Small intestine (tissue), 7 donors: ENCODE results near the gene LINGO3. TPM values are rescaled to one million over a fixed set of nuclear protein-coding genes. Genes with fewer than 3 reads are reported as not detected.

Experiments
- DNase-seq, 2 donors: peaks; one replicate each; pipeline versions ENCODE4 v3.0.0 to v3.0.0-alpha.2; 2013
- FAIRE-seq: peaks from 2 replicates; lab custom pipeline; 2012; peaks lifted over from hg19 to GRCh38; lab: Jason Lieb, UNC
- H3K27ac ChIP-seq, 3 donors: one replicate each; pipeline ENCODE4 v1.5.1; 2013; ENCODE audit warnings: low read length in 2 of 3, mild to moderate bottlenecking in 2 of 3, control low read depth in 1 of 3, inconsistent platforms in 1 of 3, low read depth in 1 of 3, moderate library complexity in 1 of 3
- H3K27me3 ChIP-seq, 3 donors: one replicate each; pipeline ENCODE4 v1.6.1; 2013; ENCODE audit warnings: low read length in 3 of 3, inconsistent platforms in 1 of 3; ENCODE audit not compliant: control insufficient read depth in 3 of 3, insufficient read depth in 3 of 3
- H3K36me3 ChIP-seq, 3 donors: one replicate each; pipeline ENCODE4 v1.6.1; 2013; ENCODE audit warnings: low read length in 3 of 3, inconsistent platforms in 1 of 3, low read depth in 1 of 3, mild to moderate bottlenecking in 1 of 3, moderate library complexity in 1 of 3; ENCODE audit not compliant: control insufficient read depth in 3 of 3, insufficient read depth in 2 of 3
- H3K4me1 ChIP-seq, 3 donors: one replicate each; pipeline ENCODE4 v1.6.1; 2013; ENCODE audit warnings: low read length in 2 of 3, inconsistent platforms in 1 of 3, low read depth in 1 of 3, mild to moderate bottlenecking in 1 of 3, moderate library complexity in 1 of 3; ENCODE audit not compliant: control insufficient read depth in 3 of 3, insufficient read depth in 2 of 3
- H3K4me3 ChIP-seq, 3 donors: one replicate each; pipeline ENCODE4 v1.5.1; 2013; ENCODE audit warnings: low read length in 3 of 3, control low read depth in 1 of 3, inconsistent platforms in 1 of 3, low read depth in 1 of 3, mild to moderate bottlenecking in 1 of 3, moderate library complexity in 1 of 3
- H3K9me3 ChIP-seq, 2 donors: one replicate each; pipeline ENCODE4 v1.6.1; 2013; ENCODE audit warnings: low read depth in 1 of 2, low read length in 1 of 2; ENCODE audit not compliant: control insufficient read depth in 2 of 2, insufficient read depth in 1 of 2
- WGBS, 3 donors: extraction: QIAGEN DNeasy Blood & Tissue Kit; methylation state at CpG; one replicate each; pipeline ENCODE4 v1.1.7; 2013; 5-methylcytosine and 5-hydroxymethylcytosine counted together
- polyA plus RNA-seq, 4 donors: library from polyadenylated mRNA; stranded (reverse) in 3 of 4; unstranded in 1 of 4; fragments of 200-250 nt in 3 of 4; fragments of 120-200 nt in 1 of 4; gene quantifications; one replicate each; pipeline versions ENCODE4 v1.2.1 to v1.2.3, GENCODE V29; 2013
- donor health status: healthy with polysubstance abuse.
- donor health status: control.
- donor health status: control.
- donor health status: Bipolar disorder and iron deficiency.
- donor health status: healthy.

Gene LINGO3
- polyA plus RNA-seq, 4 donors = 0.13 to 0.56 TPM; not detected in 2

DNA sequence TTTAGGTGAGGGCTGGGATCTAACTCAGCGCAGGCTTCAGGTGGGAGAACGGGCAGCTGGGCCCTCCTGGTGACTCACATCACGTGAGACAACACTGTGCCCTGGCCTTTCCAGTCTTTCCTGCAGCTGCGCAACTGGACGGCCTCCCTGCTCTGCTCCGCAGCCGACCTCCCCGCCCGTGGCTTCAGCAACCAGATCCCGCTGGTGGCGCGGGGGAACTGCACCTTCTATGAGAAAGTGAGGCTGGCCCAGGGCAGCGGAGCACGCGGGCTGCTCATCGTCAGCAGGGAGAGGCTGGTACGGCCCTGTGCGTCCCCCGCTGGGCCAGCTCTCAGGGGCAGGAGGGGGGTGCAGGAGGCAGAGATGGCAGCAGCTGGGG, 29.4 kb upstream of the LINGO3 start:
- 77 to 89% (median 85%) methylated on average over 16 to 19 of the region's 19 CpGs for WGBS, 3 donors
- Histone ChIP-seq H3K27me3 (no peaks in the 10 kb centered on the region), H3K9me3 (peaks cover 0 to 6% of the 10 kb centered on the region in 2 donors), H3K27ac (peak overlapping the region in 1 of 3 donors; percentile 26), H3K36me3 (peaks cover 2 to 83% (median 3%) of the 10 kb centered on the region in 3 donors), H3K4me1 (peaks cover 0 to 35% (median 0%) of the 10 kb centered on the region in 3 donors), H3K4me3 (no peak overlapping the region)
- FAIRE-seq (no peak), DNase-seq (peak in 1 of 2 donors; percentile 54)

DNA sequence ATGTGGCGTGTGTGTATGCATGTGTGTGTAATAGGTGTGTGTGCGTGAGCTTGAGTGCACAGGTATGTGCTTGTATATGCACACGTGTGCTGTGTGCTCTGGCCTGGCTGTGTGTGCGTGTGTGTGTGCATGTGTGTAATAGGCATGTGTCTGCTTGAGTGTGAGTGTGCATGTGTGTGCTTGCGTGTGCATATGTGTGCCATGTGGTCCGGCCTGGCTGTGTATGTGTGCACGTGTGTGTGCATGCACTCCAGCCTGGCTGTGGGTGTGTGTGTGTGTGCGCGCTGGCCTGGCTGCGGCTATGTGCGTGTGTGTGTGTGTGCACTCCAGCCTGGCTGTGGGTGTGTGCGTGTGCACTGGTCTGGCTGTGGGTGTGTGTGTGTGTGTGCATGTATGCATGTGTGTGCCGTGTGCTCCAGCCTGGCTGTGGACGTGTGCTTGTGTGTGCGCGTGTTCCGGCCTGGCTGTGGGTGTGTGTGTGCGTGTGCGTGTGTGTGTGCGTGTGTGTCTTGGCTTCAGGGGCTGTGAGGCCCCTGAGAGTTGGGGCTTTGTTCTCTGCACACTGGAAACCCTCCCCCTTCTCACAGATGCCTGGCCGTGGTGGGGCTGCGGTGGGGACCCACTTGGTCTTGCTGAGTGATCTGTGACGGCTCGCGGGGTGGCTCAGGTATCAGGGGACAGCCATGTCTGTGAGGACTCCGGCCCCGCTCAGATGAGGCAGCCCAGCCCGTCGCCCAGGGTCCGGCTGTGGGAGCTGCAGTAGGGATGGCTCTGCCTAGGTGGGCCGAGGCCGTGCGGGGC, 28.8 kb upstream of the LINGO3 start:
- Histone ChIP-seq H3K9me3 (peaks cover 0 to 6% of the 10 kb centered on the region in 2 donors), H3K36me3 (peaks cover 2 to 83% (median 3%) of the 10 kb centered on the region in 3 donors), H3K27me3 (no peaks in the 10 kb centered on the region), H3K4me1 (peaks cover 0 to 41% (median 2%) of the 10 kb centered on the region in 3 donors), H3K27ac (peak overlapping the region in 1 of 3 donors; percentile 26), H3K4me3 (no peak overlapping the region)
- 89 to 95% (median 94%) methylated on average over 33 of the region's 33 CpGs for WGBS, 3 donors
- no peak for DNase-seq
- FAIRE-seq = no peak

DNA sequence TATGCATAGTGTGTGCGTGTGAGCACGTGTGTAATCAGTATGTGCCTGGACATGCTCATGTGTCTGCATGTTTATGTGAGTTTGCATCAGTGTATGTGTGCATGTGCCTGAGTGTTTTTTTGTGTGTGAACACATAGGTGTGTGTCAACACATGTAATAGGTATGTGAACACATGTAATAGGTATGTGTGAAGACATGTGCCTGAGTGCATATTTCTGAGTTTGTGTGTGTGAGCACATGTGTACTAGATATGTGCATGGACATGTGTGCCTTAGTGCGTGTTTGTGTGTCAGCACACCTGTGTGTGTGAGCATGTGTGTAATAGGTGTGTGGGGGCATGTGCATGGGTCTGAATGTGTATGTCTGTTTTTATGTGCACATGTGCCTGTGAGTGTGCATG, 27.9 kb upstream of the LINGO3 start:
- peaks cover 0 to 81% (median 3%) of the 10 kb centered on the region in 3 donors for H3K36me3 ChIP-seq
- peaks cover 0 to 50% (median 2%) of the 10 kb centered on the region in 3 donors for H3K4me1 ChIP-seq
- FAIRE-seq (no peak), DNase-seq (no peak)
- H3K27ac ChIP-seq = no peak overlapping the region
- H3K27me3 ChIP-seq = no peaks in the 10 kb centered on the region
- peaks cover 0 to 6% of the 10 kb centered on the region in 2 donors for H3K9me3 ChIP-seq
- H3K4me3 ChIP-seq = no peak overlapping the region
- 75 to 96% (median 94%) methylated on average over 3 of the region's 3 CpGs for WGBS, 3 donors

- H3K27ac ChIP-seq = no peak overlapping the region
- WGBS, 3 donors = 94 to 95% (median 94%) methylated on average over 23 to 26 of the region's 26 CpGs
- H3K4me1 ChIP-seq = peaks cover 0 to 53% (median 2%) of the 10 kb centered on the region in 3 donors
- H3K4me3 ChIP-seq = no peak overlapping the region
- H3K27me3 ChIP-seq = no peaks in the 10 kb centered on the region
- FAIRE-seq (no peak), DNase-seq (no peak)
- peaks cover 0 to 6% of the 10 kb centered on the region in 2 donors for H3K9me3 ChIP-seq
- peaks cover 0 to 74% (median 0%) of the 10 kb centered on the region in 3 donors for H3K36me3 ChIP-seq
Measured at GRCh38 chr19:2334986-2335846, 27.3 kb upstream of the LINGO3 start.

GRCh38 chr19:2334426-2334825, 26.5 kb upstream of the LINGO3 start:
- 85 to 93% (median 88%) methylated on average over 26 to 27 of the region's 27 CpGs for WGBS, 3 donors
- FAIRE-seq = no peak
- Histone ChIP-seq H3K36me3 (peaks cover 0 to 67% (median 0%) of the 10 kb centered on the region in 3 donors), H3K4me1 (peaks cover 2 to 61% (median 2%) of the 10 kb centered on the region in 3 donors), H3K27ac (peak overlapping the region in 1 of 3 donors; percentile 97), H3K9me3 (peaks cover 0 to 6% of the 10 kb centered on the region in 2 donors), H3K4me3 (no peak overlapping the region), H3K27me3 (no peaks in the 10 kb centered on the region)
- DNase-seq = no peak

- DNase-seq = peak; percentile 27 to 51
- H3K4me1 ChIP-seq = peaks cover 2 to 64% (median 5%) of the 10 kb centered on the region in 3 donors
- H3K27me3 ChIP-seq = no peaks in the 10 kb centered on the region
- WGBS, 3 donors = 23 to 64% (median 37%) methylated on average over 8 to 11 of the region's 11 CpGs
- peak overlapping the region in 1 of 3 donors; percentile 11 for H3K4me3 ChIP-seq
- no peak for FAIRE-seq
- peak overlapping the region; percentile 38 to 97 (median 72) for H3K27ac ChIP-seq
- H3K36me3 ChIP-seq = peaks cover 0 to 63% (median 0%) of the 10 kb centered on the region in 3 donors
- H3K9me3 ChIP-seq = peaks cover 0 to 6% of the 10 kb centered on the region in 2 donors
Measured at GRCh38 chr19:2333807-2334211, 25.9 kb upstream of the LINGO3 start.

DNA sequence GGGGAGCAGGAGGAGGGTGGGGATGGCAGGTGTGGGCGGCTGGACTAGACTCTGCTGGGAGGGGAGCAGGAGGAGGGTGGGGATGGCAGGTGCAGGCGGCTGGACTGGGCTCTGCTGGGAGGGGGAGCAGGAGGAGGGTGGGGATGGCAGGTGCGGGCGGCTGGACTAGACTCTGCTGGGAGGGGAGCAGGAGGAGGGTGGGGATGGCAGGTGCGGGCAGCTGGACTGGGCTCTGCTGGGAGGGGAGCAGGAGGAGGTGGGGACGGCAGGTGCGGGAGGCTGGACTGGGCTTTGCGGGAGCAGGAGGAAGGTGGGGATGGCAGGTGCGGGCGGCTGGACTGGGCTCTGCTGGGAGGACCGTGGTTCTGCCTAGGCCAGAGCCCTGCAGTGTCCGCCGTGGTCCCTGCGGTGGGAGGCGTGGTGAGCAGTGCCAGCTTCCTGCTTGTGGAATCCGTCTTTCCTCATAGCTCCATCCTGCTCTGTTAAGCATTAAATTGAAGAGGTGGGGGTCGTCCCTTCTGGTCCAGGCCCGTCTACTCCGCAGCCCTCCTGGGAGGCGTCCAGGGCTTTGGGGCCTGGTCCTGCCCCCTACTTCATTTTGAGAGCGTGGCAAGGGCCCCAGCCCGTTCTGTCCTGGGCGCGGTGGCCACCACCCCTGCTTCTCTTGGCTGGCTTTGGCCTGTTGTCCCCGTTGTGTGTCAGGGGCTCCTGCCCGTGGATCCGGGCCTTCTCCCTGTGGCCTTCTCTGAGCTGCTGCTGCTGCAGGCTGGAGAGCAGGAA, 25.3 kb upstream of the LINGO3 start:
- Histone ChIP-seq H3K4me3 (peak overlapping the region in 1 of 3 donors; percentile 11), H3K27ac (peak overlapping the region; percentile 38 to 97 (median 72)), H3K4me1 (peaks cover 2 to 64% (median 5%) of the 10 kb centered on the region in 3 donors), H3K27me3 (no peaks in the 10 kb centered on the region), H3K36me3 (peaks cover 0 to 57% (median 0%) of the 10 kb centered on the region in 3 donors), H3K9me3 (peaks cover 0 to 6% of the 10 kb centered on the region in 2 donors)
- 14 to 54% (median 26%) methylated on average over 21 to 27 of the region's 27 CpGs for WGBS, 3 donors
- DNase-seq (peak; percentile 64 to 83), FAIRE-seq (no peak)
